ENCODE measurements around the gene PPT1.

DNA sequence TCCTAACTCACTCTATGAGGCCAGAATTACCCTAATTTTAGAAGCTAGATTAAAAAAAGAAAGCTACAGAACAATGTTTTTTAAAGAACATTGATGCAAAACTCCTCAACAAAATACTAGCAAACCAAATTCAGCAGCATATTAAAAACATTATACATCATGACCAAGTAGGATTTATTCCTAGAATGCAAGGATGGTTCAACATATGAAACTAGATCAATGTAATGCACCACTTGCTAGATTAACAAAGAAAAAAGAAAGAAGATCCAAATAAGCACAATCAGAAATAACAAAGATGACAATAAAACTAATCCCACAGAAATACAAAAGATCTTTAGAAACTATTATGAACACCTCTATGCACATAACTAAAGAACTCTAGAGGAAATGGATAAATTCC lies 13.3 kb upstream of the PPT1 start:
- TF ChIP-seq ZNF644 (CRISPR knock-in tag; IDR thresholded peaks at IDR 0.05; ENCODE audit: low read depth) (no peak), EZH2 (conservative IDR thresholded peaks at IDR 0.05; ENCODE audit: low read depth, low read length) (no peak), NFIC (IDR thresholded peaks at IDR 0.05; ENCODE audit: low read length) (no peak), ZC3H4 (CRISPR knock-in tag; IDR thresholded peaks at IDR 0.05; ENCODE audit: borderline replicate concordance) (no peak), NR2C2 (CRISPR knock-in tag; IDR thresholded peaks at IDR 0.05; ENCODE audit: borderline replicate concordance) (no peak), CTCF (CRISPR knock-in tag; IDR thresholded peaks at IDR 0.05) (no peak), WIZ (CRISPR knock-in tag; IDR thresholded peaks at IDR 0.05) (no peak), BCLAF1 (IDR thresholded peaks at IDR 0.05) (no peak), STAT5B (CRISPR knock-in tag; IDR thresholded peaks at IDR 0.05) (no peak), NFE2 (CRISPR knock-in tag; IDR thresholded peaks at IDR 0.05) (no peak), SCMH1 (CRISPR knock-in tag; IDR thresholded peaks at IDR 0.05; ENCODE audit: borderline replicate concordance) (no peak), ZSCAN20 (CRISPR knock-in tag; IDR thresholded peaks at IDR 0.05; ENCODE audit: borderline replicate concordance) (no peak), ZNF274 (CRISPR knock-in tag; IDR thresholded peaks at IDR 0.05) (no peak), ZKSCAN8 (CRISPR knock-in tag; IDR thresholded peaks at IDR 0.05; ENCODE audit: borderline replicate concordance) (no peak)
